Astrocyte of the cerebellum (primary cell): ENCODE data around the gene ARVCF.

Source experiments
- DNase-seq: peaks from one replicate; pipeline ENCODE4 v3.0.0-alpha.2; 2011; ENCODE audit warnings: low read depth
- H3K4me3 ChIP-seq: 2 replicates; pipeline ENCODE4 v1.5.1; 2011; ENCODE audit warnings: mild to moderate bottlenecking, low read depth, low read length, moderate library complexity
- CTCF ChIP-seq: IDR thresholded peaks from 2 replicates; pipeline ENCODE4 v1.5.1; 2012; ENCODE audit warnings: low read length, low read depth, moderate library complexity, mild to moderate bottlenecking; ENCODE audit errors: missing control alignments
- in situ Hi-C: cut with HindIII; loops from 2 replicates; pipeline ENCODE4 v1.10.0; 2017; ENCODE audit warnings: low sequenced_read_pairs

The ARVCF gene

GRCh38 chr22:19966908-19967750 lies 49.5 kb downstream of the ARVCF start:
- no peak for DNase-seq
- no peak overlapping the region for H3K4me3 ChIP-seq
- no peak for TF ChIP-seq CTCF
- in situ Hi-C loops = no loop called here

- peak; percentile 57 for TF ChIP-seq CTCF
- DNase-seq = no peak
- in situ Hi-C loops = no loop called here
- H3K4me3 ChIP-seq = no peak overlapping the region
Observed at GRCh38 chr22:19965771-19966709, 50.6 kb downstream of the ARVCF start.

GRCh38 chr22:19964701-19965386 lies 51.8 kb downstream of the ARVCF start:
- no peak for TF ChIP-seq CTCF
- no peak overlapping the region for H3K4me3 ChIP-seq
- in situ Hi-C loops = no loop called here
- DNase-seq = no peak

- TF ChIP-seq CTCF = no peak
- no peak overlapping the region for H3K4me3 ChIP-seq
- in situ Hi-C loops = no loop called here
Observed at GRCh38 chr22:19963863-19964642, 52.6 kb downstream of the ARVCF start.

GRCh38 chr22:19962909-19963806 lies 53.5 kb downstream of the ARVCF start:
- no peak overlapping the region for H3K4me3 ChIP-seq

More at GRCh38 chr22:19963863-19964642, 52.6 kb downstream of the ARVCF start:
- DNase-seq = no peak

More at GRCh38 chr22:19962909-19963806, 53.5 kb downstream of the ARVCF start:
- TF ChIP-seq CTCF = no peak
- in situ Hi-C loops = no loop called here
- DNase-seq = no peak
